ENCODE data around the gene NF2.
"Not testable (repeated sequence)": the region's sequence is repeated elsewhere in the genome, so short reads cannot be mapped to it uniquely, and the experiment has no call there.

Gene NF2

GRCh38 chr22:29563652-29564460 is 39.6 kb upstream of the NF2 start:
- Histone ChIP-seq H3K27ac (ENCODE audit: low read length) (no peak overlapping the region), H3K36me3 (replicated peaks; ENCODE audit: low read depth, low read length) (peaks cover 38% of the 10 kb centered on the region), H3K4me2 (ENCODE audit: low read length) (no peak overlapping the region), H3K79me2 (ENCODE audit: low read length) (no peaks in the 10 kb centered on the region), H4K20me1 (ENCODE audit: insufficient read depth, low read length) (no peaks in the 10 kb centered on the region), H3K9me3 (ENCODE audit: insufficient read depth, low read length) (no peaks in the 10 kb centered on the region), H3K27me3 (ENCODE audit: low read depth, low read length) (no peaks in the 10 kb centered on the region), H3K9ac (ENCODE audit: low read length) (no peak overlapping the region), H2AFZ (ENCODE audit: low read depth, low read length) (no peak overlapping the region), H3K4me1 (ENCODE audit: low read length) (no peaks in the 10 kb centered on the region), H3K4me3 (ENCODE audit: low read length) (no peak overlapping the region)
- TF ChIP-seq EZH2phosphoT487 (IDR thresholded peaks at IDR 0.05; ENCODE audit: low read depth) (no peak), CTCF (IDR thresholded peaks at IDR 0.05; ENCODE audit: low read depth, low read length) (no peak)

- not testable (repeated sequence) for H3K4me1 ChIP-seq (ENCODE audit: low read length); H3K4me2 ChIP-seq (ENCODE audit: low read length); H3K27me3 ChIP-seq (ENCODE audit: low read depth, low read length); H4K20me1 ChIP-seq (ENCODE audit: insufficient read depth, low read length); H2AFZ ChIP-seq (ENCODE audit: low read depth, low read length); H3K9ac ChIP-seq (ENCODE audit: low read length); H3K9me3 ChIP-seq (ENCODE audit: insufficient read depth, low read length); H3K27ac ChIP-seq (ENCODE audit: low read length); H3K79me2 ChIP-seq (ENCODE audit: low read length); H3K4me3 ChIP-seq (ENCODE audit: low read length)
- H3K36me3 ChIP-seq (replicated peaks; ENCODE audit: low read depth, low read length): peaks cover 28% of the 10 kb centered on the region
Measured at GRCh38 chr22:29566513-29566912, 36.9 kb upstream of the NF2 start.

- H4K20me1 ChIP-seq (ENCODE audit: insufficient read depth, low read length): 0 out of 2 replicates have a peak, but pooled peaks cover 8% of the 10 kb centered on the region
- no peaks in the 10 kb centered on the region for H3K79me2 ChIP-seq (ENCODE audit: low read length)
- peaks cover 21% of the 10 kb centered on the region for H3K36me3 ChIP-seq (replicated peaks; ENCODE audit: low read depth, low read length)
- TF ChIP-seq EZH2phosphoT487 (IDR thresholded peaks at IDR 0.05; ENCODE audit: low read depth): no peak
- no peak for TF ChIP-seq CTCF (IDR thresholded peaks at IDR 0.05; ENCODE audit: low read depth, low read length)
- H3K9me3 ChIP-seq (ENCODE audit: insufficient read depth, low read length): no peaks in the 10 kb centered on the region
- H3K4me2 ChIP-seq (ENCODE audit: low read length): no peak overlapping the region
- no peak overlapping the region for H3K4me3 ChIP-seq (ENCODE audit: low read length)
- no peak overlapping the region for H3K27ac ChIP-seq (ENCODE audit: low read length)
- H3K27me3 ChIP-seq (ENCODE audit: low read depth, low read length): no peaks in the 10 kb centered on the region
- H3K9ac ChIP-seq (ENCODE audit: low read length): no peak overlapping the region
- H2AFZ ChIP-seq (ENCODE audit: low read depth, low read length): no peak overlapping the region
- no peaks in the 10 kb centered on the region for H3K4me1 ChIP-seq (ENCODE audit: low read length)
Measured at GRCh38 chr22:29567338-29567737, 36.1 kb upstream of the NF2 start.

- H3K4me2 ChIP-seq (ENCODE audit: low read length): no peak overlapping the region
- H3K9ac ChIP-seq (ENCODE audit: low read length): no peak overlapping the region
- no peaks in the 10 kb centered on the region for H3K4me1 ChIP-seq (ENCODE audit: low read length)
Measured at GRCh38 chr22:29569011-29569678, 34.3 kb upstream of the NF2 start.

More at GRCh38 chr22:29569011-29569678, 34.3 kb upstream of the NF2 start:
- H3K27me3 ChIP-seq (ENCODE audit: low read depth, low read length): no peaks in the 10 kb centered on the region
- peaks cover 16% of the 10 kb centered on the region for H3K36me3 ChIP-seq (replicated peaks; ENCODE audit: low read depth, low read length)
- H2AFZ ChIP-seq (ENCODE audit: low read depth, low read length): no peak overlapping the region
- H3K27ac ChIP-seq (ENCODE audit: low read length): no peak overlapping the region
- 0 out of 2 replicates have a peak, but pooled peaks cover 8% of the 10 kb centered on the region for H4K20me1 ChIP-seq (ENCODE audit: insufficient read depth, low read length)
- H3K79me2 ChIP-seq (ENCODE audit: low read length): no peaks in the 10 kb centered on the region
- H3K4me3 ChIP-seq (ENCODE audit: low read length): no peak overlapping the region
- H3K9me3 ChIP-seq (ENCODE audit: insufficient read depth, low read length): no peaks in the 10 kb centered on the region
- no peak for TF ChIP-seq CTCF (IDR thresholded peaks at IDR 0.05; ENCODE audit: low read depth, low read length)
- TF ChIP-seq EZH2phosphoT487 (IDR thresholded peaks at IDR 0.05; ENCODE audit: low read depth): no peak

All from OCI-LY3 (cell line).